K562 (cell line): ENCODE data around the gene WDCP. TPM values are rescaled to one million over a fixed set of nuclear protein-coding genes. Genes with fewer than 3 reads are reported as not detected.
A peak's percentile ranks its signal among the peaks of the same experiment; 100 is the strongest.

Source experiments
- ARID2 ChIP-seq: fragments of 450-650 bp; IDR thresholded peaks from 2 replicates; pipeline ENCODE4 v1.6.1; 2017; ENCODE audit warnings: antibody characterized with exemption, mild to moderate bottlenecking
- ARNT ChIP-seq, 2 experiments: fragments of 450-650 bp; IDR thresholded peaks; 2 replicates each; pipeline ENCODE4 v1.6.1; 2016; ENCODE audit warnings: mild to moderate bottlenecking in 1 of 2
- CREB1 ChIP-seq, 2 experiments: sonication (generic) in 1 of 2; formaldehyde crosslinking in 1 of 2; IDR thresholded peaks; 2 replicates each; pipeline versions ENCODE4 v1.6.1 to v1.8.0; 2012 to 2022; ENCODE audit warnings: inconsistent platforms in 1 of 2, mild to moderate bottlenecking in 1 of 2, missing genetic modification reagents in 1 of 2, moderate library complexity in 1 of 2
- ILF3 ChIP-seq: fragments of 450-650 bp; IDR thresholded peaks from 2 replicates; pipeline ENCODE4 v1.6.1; 2018; ENCODE audit warnings: antibody characterized with exemption, mild to moderate bottlenecking, moderate library complexity, borderline replicate concordance
- NEUROD1 ChIP-seq: fragments of 150-350 bp; IDR thresholded peaks from 2 replicates; pipeline ENCODE4 v1.6.1; 2014; ENCODE audit warnings: borderline replicate concordance, low read length, low read depth; ENCODE audit not compliant: partially characterized antibody
- PHB2 ChIP-seq: fragments of 450-650 bp; IDR thresholded peaks from 2 replicates; pipeline ENCODE4 v1.6.1; 2017; ENCODE audit warnings: low read depth
- POLR3A ChIP-seq: IDR thresholded peaks from 2 replicates; pipeline ENCODE4 v1.6.1; 2011; ENCODE audit warnings: borderline replicate concordance, mild to moderate bottlenecking, moderate library complexity; ENCODE audit not compliant: insufficient read length, insufficient read depth; ENCODE audit errors: extremely low read depth
- SMARCA4 ChIP-seq: fragments of 450-650 bp; IDR thresholded peaks from 2 replicates; pipeline ENCODE4 v1.6.1; 2016
- SNRNP70 ChIP-seq: fragments of 200-400 bp; formaldehyde crosslinking; optimal IDR thresholded peaks from 2 replicates; pipeline ENCODE3; 2017; ENCODE audit warnings: low read depth, low read length
- ZBTB1 ChIP-seq: sonication (generic); formaldehyde crosslinking; IDR thresholded peaks from 2 replicates; pipeline ENCODE4 v1.8.1; 2023; ENCODE audit warnings: missing genetic modification reagents, low read depth, mild to moderate bottlenecking, borderline replicate concordance
- ZKSCAN8 ChIP-seq: fragments of 200-800 bp; sonication (Bioruptor generic); IDR thresholded peaks from 2 replicates; pipeline ENCODE4 v1.6.1; 2016; ENCODE audit warnings: missing genetic modification characterization, missing compliant biosample characterization
- ZNF408 ChIP-seq: fragments of 250-450 bp; sonication (Bioruptor Pico); IDR thresholded peaks from 2 replicates; pipeline ENCODE4 v1.4.0; 2020; ENCODE audit warnings: low read depth, mild to moderate bottlenecking, moderate library complexity
- ZZZ3 ChIP-seq: fragments of 450-650 bp; IDR thresholded peaks from 2 replicates; pipeline ENCODE4 v1.6.1; 2016; ENCODE audit warnings: antibody characterized with exemption, mild to moderate bottlenecking, moderate library complexity
- polyA plus RNA-seq, 8 experiments: library from polyadenylated mRNA; depleted of rRNA in 4 of 8; stranded (reverse) in 5 of 8; unstranded in 3 of 8; fragments of >200 nt; fragmentation: Nextera tagmentation in 2 of 8; fragmentation: Illumina TruSeq in 1 of 8; extraction: Ambion mirVana in 2 of 8; extraction: Trizol in 1 of 8; gene quantifications; 2 replicates each; pipeline versions ENCODE4 v1.2.1 to v1.2.3, GENCODE V29; 2011 to 2014; ENCODE audit warnings: inconsistent platforms in 1 of 8, missing spikeins in 1 of 8
- total RNA-seq, 7 experiments: library from RNA; depleted of rRNA in 6 of 7; stranded (reverse); fragments of >200 nt in 6 of 7; fragmentation: Illumina TruSeq in 2 of 7; extraction: Trizol in 2 of 7; gene quantifications; 2 replicates each; pipeline versions ENCODE4 v1.2.1 to v1.2.3, GENCODE V29; 2011 to 2021; ENCODE audit warnings: low replicate concordance in 1 of 7
- TF ChIP-seq, protein P1 (sequence below): fragments of 450-650 bp; IDR thresholded peaks from 2 replicates; pipeline ENCODE4 v1.6.1; 2016
- TF ChIP-seq, protein P2 (sequence below): fragments of 250-450 bp; sonication (Bioruptor Pico); IDR thresholded peaks from 2 replicates; pipeline ENCODE4 v1.5.0; 2021
- TF ChIP-seq, protein P3 (sequence below): fragments of 450-650 bp; IDR thresholded peaks from 2 replicates; pipeline ENCODE4 v1.6.1; 2016; ENCODE audit warnings: borderline replicate concordance
- TF ChIP-seq, protein P4 (sequence below): fragments of 450-650 bp; IDR thresholded peaks from 2 replicates; pipeline ENCODE4 v1.7.1; 2018; ENCODE audit warnings: mild to moderate bottlenecking, low read depth; ENCODE audit not compliant: partially characterized antibody
- TF ChIP-seq, protein P5 (sequence below): fragments of 450-650 bp; conservative IDR thresholded peaks from 2 replicates; pipeline ENCODE4 v1.6.1; 2016; ENCODE audit warnings: missing genetic modification characterization, low read depth, mild to moderate bottlenecking, missing compliant biosample characterization, moderate library complexity

The WDCP gene
- total and polyA plus RNA-seq, 9 of the 15 experiments (the other 6 are each of a cell fraction or from before 2014, with no cell fraction given) = 10.1 to 41.4 (median 21.8) TPM

DNA sequence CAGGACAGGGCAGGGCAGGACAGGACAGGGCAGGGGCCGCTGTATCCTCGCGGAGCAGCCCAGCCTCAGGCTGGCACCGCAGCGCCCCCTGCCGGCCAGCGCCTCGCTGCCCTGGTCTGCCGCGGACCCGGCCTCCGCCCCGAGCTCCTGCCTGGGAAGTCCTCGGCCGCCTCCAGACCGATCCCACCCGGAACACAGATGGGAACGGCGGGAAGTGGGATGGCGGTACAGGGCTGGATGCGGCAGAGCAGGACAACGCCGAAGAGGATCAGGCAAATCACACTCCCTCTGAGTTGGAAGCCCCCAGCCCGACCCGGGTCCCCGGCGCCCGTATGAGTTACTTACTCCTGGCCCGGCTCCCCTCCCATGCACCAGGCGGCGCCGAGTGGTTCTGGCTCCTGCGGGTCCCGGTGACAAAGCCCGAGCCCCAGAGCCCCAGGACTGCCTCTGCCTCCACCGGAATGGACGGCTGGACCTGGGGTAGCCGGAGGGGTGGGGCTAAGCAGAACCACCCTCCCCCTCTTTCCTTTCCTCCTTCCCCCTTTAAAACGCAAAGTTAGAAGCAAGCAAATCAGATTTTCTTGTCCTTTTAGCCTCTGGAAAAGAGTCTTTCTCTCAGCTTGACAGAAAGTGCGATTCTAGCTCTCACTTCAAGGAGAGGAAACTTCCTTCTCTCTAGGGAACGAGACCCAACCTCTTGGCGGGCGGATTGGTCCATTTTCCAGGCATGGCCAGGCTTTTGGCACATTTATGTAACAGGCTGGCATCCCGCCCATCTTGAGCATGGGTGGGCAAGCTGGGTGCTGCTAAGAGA lies 37.4 kb upstream of the WDCP start, which contains the start of gene TP53I3 (continued):
- no peak for TF ChIP-seq NEUROD1
- no peak for TF ChIP-seq SMARCA4
- TF ChIP-seq SNRNP70 = no peak
- TF ChIP-seq ILF3 = peak; percentile 94; the same call in 1 of the 2 replicates
- TF ChIP-seq CREB1 (IDR thresholded peaks at IDR 0.05) = no peak
- TF ChIP-seq CREB1 (CRISPR knock-in tag; IDR thresholded peaks at IDR 0.05) = peak; percentile 84
- TF ChIP-seq ARNT (IDR thresholded peaks at IDR 0.05) = no peak; a peak in 1 of 4 replicates
- no peak for TF ChIP-seq ZNF408 (CRISPR knock-in tag)
- TF ChIP-seq, protein P1, sequence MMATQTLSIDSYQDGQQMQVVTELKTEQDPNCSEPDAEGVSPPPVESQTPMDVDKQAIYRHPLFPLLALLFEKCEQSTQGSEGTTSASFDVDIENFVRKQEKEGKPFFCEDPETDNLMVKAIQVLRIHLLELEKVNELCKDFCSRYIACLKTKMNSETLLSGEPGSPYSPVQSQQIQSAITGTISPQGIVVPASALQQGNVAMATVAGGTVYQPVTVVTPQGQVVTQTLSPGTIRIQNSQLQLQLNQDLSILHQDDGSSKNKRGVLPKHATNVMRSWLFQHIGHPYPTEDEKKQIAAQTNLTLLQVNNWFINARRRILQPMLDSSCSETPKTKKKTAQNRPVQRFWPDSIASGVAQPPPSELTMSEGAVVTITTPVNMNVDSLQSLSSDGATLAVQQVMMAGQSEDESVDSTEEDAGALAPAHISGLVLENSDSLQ = 0 out of 2 replicates have a peak, but pooled peaks have one; percentile 7
- TF ChIP-seq, protein P2, sequence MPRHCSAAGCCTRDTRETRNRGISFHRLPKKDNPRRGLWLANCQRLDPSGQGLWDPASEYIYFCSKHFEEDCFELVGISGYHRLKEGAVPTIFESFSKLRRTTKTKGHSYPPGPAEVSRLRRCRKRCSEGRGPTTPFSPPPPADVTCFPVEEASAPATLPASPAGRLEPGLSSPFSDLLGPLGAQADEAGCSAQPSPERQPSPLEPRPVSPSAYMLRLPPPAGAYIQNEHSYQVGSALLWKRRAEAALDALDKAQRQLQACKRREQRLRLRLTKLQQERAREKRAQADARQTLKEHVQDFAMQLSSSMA (CRISPR knock-in tag) = no peak
- TF ChIP-seq ZKSCAN8 = no peak
- peak; percentile 89 for TF ChIP-seq ZZZ3
- TF ChIP-seq, protein P3, sequence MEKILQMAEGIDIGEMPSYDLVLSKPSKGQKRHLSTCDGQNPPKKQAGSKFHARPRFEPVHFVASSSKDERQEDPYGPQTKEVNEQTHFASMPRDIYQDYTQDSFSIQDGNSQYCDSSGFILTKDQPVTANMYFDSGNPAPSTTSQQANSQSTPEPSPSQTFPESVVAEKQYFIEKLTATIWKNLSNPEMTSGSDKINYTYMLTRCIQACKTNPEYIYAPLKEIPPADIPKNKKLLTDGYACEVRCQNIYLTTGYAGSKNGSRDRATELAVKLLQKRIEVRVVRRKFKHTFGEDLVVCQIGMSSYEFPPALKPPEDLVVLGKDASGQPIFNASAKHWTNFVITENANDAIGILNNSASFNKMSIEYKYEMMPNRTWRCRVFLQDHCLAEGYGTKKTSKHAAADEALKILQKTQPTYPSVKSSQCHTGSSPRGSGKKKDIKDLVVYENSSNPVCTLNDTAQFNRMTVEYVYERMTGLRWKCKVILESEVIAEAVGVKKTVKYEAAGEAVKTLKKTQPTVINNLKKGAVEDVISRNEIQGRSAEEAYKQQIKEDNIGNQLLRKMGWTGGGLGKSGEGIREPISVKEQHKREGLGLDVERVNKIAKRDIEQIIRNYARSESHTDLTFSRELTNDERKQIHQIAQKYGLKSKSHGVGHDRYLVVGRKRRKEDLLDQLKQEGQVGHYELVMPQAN = no peak
- TF ChIP-seq ZBTB1 = peak; percentile 77
- TF ChIP-seq POLR3A = no peak
- TF ChIP-seq ARID2 = 0 out of 2 replicates have a peak, but pooled peaks have one; percentile 61
- TF ChIP-seq PHB2 = no peak
- TF ChIP-seq, protein P4, sequence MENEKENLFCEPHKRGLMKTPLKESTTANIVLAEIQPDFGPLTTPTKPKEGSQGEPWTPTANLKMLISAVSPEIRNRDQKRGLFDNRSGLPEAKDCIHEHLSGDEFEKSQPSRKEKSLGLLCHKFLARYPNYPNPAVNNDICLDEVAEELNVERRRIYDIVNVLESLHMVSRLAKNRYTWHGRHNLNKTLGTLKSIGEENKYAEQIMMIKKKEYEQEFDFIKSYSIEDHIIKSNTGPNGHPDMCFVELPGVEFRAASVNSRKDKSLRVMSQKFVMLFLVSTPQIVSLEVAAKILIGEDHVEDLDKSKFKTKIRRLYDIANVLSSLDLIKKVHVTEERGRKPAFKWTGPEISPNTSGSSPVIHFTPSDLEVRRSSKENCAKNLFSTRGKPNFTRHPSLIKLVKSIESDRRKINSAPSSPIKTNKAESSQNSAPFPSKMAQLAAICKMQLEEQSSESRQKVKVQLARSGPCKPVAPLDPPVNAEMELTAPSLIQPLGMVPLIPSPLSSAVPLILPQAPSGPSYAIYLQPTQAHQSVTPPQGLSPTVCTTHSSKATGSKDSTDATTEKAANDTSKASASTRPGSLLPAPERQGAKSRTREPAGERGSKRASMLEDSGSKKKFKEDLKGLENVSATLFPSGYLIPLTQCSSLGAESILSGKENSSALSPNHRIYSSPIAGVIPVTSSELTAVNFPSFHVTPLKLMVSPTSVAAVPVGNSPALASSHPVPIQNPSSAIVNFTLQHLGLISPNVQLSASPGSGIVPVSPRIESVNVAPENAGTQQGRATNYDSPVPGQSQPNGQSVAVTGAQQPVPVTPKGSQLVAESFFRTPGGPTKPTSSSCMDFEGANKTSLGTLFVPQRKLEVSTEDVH = peak; percentile 68
- TF ChIP-seq, protein P5, sequence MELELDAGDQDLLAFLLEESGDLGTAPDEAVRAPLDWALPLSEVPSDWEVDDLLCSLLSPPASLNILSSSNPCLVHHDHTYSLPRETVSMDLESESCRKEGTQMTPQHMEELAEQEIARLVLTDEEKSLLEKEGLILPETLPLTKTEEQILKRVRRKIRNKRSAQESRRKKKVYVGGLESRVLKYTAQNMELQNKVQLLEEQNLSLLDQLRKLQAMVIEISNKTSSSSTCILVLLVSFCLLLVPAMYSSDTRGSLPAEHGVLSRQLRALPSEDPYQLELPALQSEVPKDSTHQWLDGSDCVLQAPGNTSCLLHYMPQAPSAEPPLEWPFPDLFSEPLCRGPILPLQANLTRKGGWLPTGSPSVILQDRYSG (tag) = no peak
